GM12892 (cell line): ENCODE measurements around the gene CAMTA2.

Source experiments
- POLR2A ChIP-seq: IDR thresholded peaks from 2 replicates; pipeline ENCODE4 v1.6.1; 2011; ENCODE audit warnings: low read depth, low read length, control low read depth
- POLR2AphosphoS5 ChIP-seq: IDR thresholded peaks from 2 replicates; pipeline ENCODE4 v1.6.1; 2011; ENCODE audit warnings: low read depth, low read length, control low read depth

- TF ChIP-seq POLR2A, result no peak
- no peak for TF ChIP-seq POLR2AphosphoS5
Measured at GRCh38 chr17:4953451-4953961, 34.0 kb downstream of the CAMTA2 start.
